ENCODE measurements around the gene GOLPH3.
A peak's percentile ranks its signal among the peaks of the same experiment; 100 is the strongest.
"Not testable (repeated sequence)": the region's sequence is repeated elsewhere in the genome, so short reads cannot be mapped to it uniquely, and the experiment has no call there.

GOLPH3 gene

GRCh38 chr5:32098291-32098690 lies 75.8 kb downstream of the GOLPH3 start:
- no peak for DNase-seq

GRCh38 chr5:32096891-32097595 lies 77.1 kb downstream of the GOLPH3 start:
- DNase-seq = peak; percentile 71

- peak; percentile 23 for DNase-seq
Measured at GRCh38 chr5:32095261-32095671, 78.9 kb downstream of the GOLPH3 start.

- no peak for DNase-seq
Measured at GRCh38 chr5:32094691-32095090, 79.4 kb downstream of the GOLPH3 start.

GRCh38 chr5:32092938-32093812 lies 80.9 kb downstream of the GOLPH3 start:
- DNase-seq = peak; percentile 75

GRCh38 chr5:32090755-32091128 lies 83.4 kb downstream of the GOLPH3 start:
- DNase-seq = no peak

GRCh38 chr5:32090026-32090754 lies 83.9 kb downstream of the GOLPH3 start:
- DNase-seq = no peak

- DNase-seq = no peak
Measured at GRCh38 chr5:32089146-32090000, 84.7 kb downstream of the GOLPH3 start.

GRCh38 chr5:32088214-32088613 lies 85.9 kb downstream of the GOLPH3 start:
- no peak for DNase-seq

GRCh38 chr5:32087086-32088082 lies 86.7 kb downstream of the GOLPH3 start:
- DNase-seq = no peak

GRCh38 chr5:32083981-32084430 lies 90.1 kb downstream of the GOLPH3 start:
- no peak for DNase-seq

GRCh38 chr5:32082701-32083100 lies 91.4 kb downstream of the GOLPH3 start:
- no peak for DNase-seq

- not testable (repeated sequence) for DNase-seq
Measured at GRCh38 chr5:32080565-32080964, 93.6 kb downstream of the GOLPH3 start.

- DNase-seq = not testable (repeated sequence)
Measured at GRCh38 chr5:32078855-32079254, 95.3 kb downstream of the GOLPH3 start.

GRCh38 chr5:32076699-32077695 lies 97.1 kb downstream of the GOLPH3 start:
- DNase-seq = peak; percentile 62

Data from fibroblast of skin of scalp (primary cell).